OCI-LY1 (cell line): ENCODE data around the gene OXT.

Experiments
- H2AFZ ChIP-seq: fragments of 200-600 bp; sonication (generic), shearing (Covaris generic); 2 replicates; pipeline ENCODE4 v1.6.0; 2014; ENCODE audit warnings: antibody characterized with exemption, mild to moderate bottlenecking, low read length
- H3F3A ChIP-seq: fragments of 200-600 bp; sonication (generic), shearing (Covaris generic); 2 replicates; pipeline ENCODE4 v1.6.0; 2014; ENCODE audit warnings: mild to moderate bottlenecking, antibody characterized with exemption, low read length, moderate library complexity; ENCODE audit not compliant: insufficient read depth
- H3K27ac ChIP-seq: fragments of 200-600 bp; sonication (generic); 2 replicates; pipeline ENCODE4 v1.5.1; 2014; ENCODE audit warnings: low read length, mixed run types, mild to moderate bottlenecking, low read depth; ENCODE audit not compliant: poor library complexity, severe bottlenecking
- H3K27me3 ChIP-seq: fragments of 200-600 bp; sonication (generic); 2 replicates; pipeline ENCODE4 v1.6.0; 2014; ENCODE audit warnings: antibody characterized with exemption, mild to moderate bottlenecking, low read length, moderate library complexity; ENCODE audit not compliant: insufficient read depth
- H3K36me3 ChIP-seq: fragments of 200-600 bp; sonication (generic); 2 replicates; pipeline ENCODE4 v1.6.1; 2014; ENCODE audit warnings: mild to moderate bottlenecking, antibody characterized with exemption, low read length, moderate library complexity, mixed read lengths; ENCODE audit not compliant: insufficient read depth
- H3K4me1 ChIP-seq: fragments of 200-600 bp; sonication (generic); 2 replicates; pipeline ENCODE4 v1.5.1; 2014; ENCODE audit warnings: mild to moderate bottlenecking, low read length, moderate library complexity; ENCODE audit not compliant: insufficient read depth, severe bottlenecking
- H3K4me2 ChIP-seq: fragments of 200-600 bp; sonication (generic), shearing (Covaris generic); 2 replicates; pipeline ENCODE4 v1.6.1; 2014; ENCODE audit warnings: low read length
- H3K4me3 ChIP-seq: fragments of 200-600 bp; sonication (generic); 2 replicates; pipeline ENCODE4 v1.5.1; 2014; ENCODE audit warnings: low read length, low read depth, mild to moderate bottlenecking, mixed read lengths; ENCODE audit not compliant: poor library complexity, severe bottlenecking
- H3K79me2 ChIP-seq: fragments of 200-600 bp; shearing (Covaris generic); 2 replicates; pipeline ENCODE4 v1.6.1; 2016; ENCODE audit warnings: mixed run types, low read length, mixed read lengths; ENCODE audit not compliant: insufficient read depth
- H3K9ac ChIP-seq: fragments of 200-600 bp; sonication (generic), shearing (Covaris generic); 2 replicates; pipeline ENCODE4 v1.6.1; 2014; ENCODE audit warnings: mild to moderate bottlenecking, low read length, mixed read lengths
- H3K9me2 ChIP-seq: fragments of 200-600 bp; sonication (generic), shearing (Covaris generic); 2 replicates; pipeline ENCODE4 v1.6.1; 2014; ENCODE audit warnings: low read depth, mild to moderate bottlenecking, low read length, mixed read lengths
- H3K9me3 ChIP-seq: fragments of 200-600 bp; shearing (Covaris generic); 2 replicates; pipeline ENCODE4 v1.6.1; 2014; ENCODE audit warnings: low read length, mixed read lengths
- H4K20me1 ChIP-seq: fragments of 200-600 bp; sonication (generic), shearing (Covaris generic); 2 replicates; pipeline ENCODE4 v1.6.0; 2016; ENCODE audit warnings: mild to moderate bottlenecking, low read length; ENCODE audit not compliant: insufficient read depth
- EZH2 ChIP-seq: fragments of 200-600 bp; sonication (generic), shearing (Covaris generic); IDR thresholded peaks from 2 replicates; pipeline ENCODE4 v1.8.0; 2017; ENCODE audit warnings: borderline replicate concordance, mixed run types, mild to moderate bottlenecking, antibody characterized with exemption, low read length, moderate library complexity, mixed read lengths
- TF ChIP-seq, protein P1 (sequence below): fragments of 200-600 bp; sonication (generic), shearing (Covaris generic); IDR thresholded peaks from 2 replicates; pipeline ENCODE4 v1.5.1; 2017; ENCODE audit warnings: mild to moderate bottlenecking, antibody characterized with exemption, low read length, moderate library complexity, mixed read lengths

Gene OXT

DNA sequence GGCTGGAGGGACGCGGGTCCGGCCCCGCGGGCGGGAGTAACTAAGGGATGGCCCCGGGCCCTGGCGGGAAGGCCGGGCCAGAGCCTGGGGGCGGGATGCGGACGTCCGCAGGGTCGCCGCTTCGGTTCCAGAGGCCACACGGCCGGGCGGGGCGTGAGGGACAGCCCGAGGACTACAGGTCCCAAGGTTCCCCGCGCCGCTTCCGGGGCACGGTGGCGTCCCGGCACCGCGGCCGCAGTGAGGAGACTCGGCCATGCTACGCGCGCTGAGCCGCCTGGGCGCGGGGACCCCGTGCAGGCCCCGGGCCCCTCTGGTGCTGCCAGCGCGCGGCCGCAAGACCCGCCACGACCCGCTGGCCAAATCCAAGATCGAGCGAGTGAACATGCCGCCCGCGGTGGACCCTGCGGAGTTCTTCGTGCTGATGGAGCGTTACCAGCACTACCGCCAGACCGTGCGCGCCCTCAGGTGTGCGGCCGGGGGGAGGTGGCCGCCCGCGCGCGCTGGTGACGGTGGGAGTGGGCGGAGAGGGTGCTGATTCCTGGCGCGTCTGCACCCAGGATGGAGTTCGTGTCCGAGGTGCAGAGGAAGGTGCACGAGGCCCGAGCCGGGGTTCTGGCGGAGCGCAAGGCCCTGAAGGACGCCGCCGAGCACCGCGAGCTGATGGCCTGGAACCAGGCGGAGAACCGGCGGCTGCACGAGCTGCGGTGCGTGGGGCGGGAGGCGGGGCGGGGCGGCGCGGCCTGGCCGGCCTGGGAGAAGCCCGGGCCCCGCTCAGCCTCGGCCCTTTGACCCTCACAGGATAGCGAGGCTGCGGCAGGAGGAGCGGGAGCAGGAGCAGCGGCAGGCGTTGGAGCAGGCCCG is 25.4 kb upstream of the OXT start, which contains the start of gene MRPS26:
Gene MRPS26, plus strand, starts transcription at position 237 of the 861 bp plus-strand sequence. Its CDS starts 17 bp downstream, at position 254.
- H2AFZ ChIP-seq = no peak within 1 kb of the TSS
- peaks cover 19% of the 10 kb centered on the region for H3K4me1 ChIP-seq
- no peak within 1 kb of the TSS for H3K27ac ChIP-seq

DNA sequence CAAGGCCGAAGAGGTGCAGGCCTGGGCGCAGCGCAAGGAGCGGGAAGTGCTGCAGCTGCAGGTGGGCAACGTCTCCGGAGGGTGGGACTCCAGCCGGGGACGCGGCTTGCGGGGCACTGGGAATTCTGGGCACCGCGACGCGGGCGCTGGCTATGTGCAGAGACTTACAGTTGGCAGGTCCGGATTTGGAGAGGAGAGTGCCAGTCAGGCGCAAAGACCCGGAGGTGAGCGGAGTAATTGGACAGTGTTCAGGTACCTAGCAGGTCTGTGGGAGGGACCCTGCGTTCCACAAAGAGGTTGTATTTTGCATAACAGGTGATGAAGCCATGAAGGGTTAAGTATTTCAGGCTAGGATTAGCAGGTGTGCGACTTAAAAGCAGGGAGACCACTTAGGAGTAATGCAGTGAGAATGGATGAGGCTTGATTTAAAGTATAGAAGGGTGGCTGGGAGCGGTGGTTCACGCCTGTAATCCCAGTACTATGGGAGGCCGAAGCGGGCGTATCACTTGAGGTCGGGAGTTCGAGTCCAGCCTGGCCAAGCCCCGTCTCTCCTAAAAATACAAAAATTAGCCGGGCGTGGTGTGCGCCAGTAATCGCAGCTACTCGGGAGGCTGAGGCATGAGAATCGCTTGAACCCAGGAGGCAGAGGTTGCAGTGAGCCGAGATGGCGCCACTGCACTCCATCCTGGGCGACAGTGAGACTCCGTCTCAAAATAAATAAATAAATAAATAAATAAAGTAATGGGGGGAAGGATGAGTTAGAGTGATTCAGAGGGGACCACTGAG is 24.6 kb upstream of the OXT start:
- H3K9ac ChIP-seq = peak overlapping the region; percentile 73

More for the DNA sequence above, 25.4 kb upstream of the OXT start, which contains the start of gene MRPS26:
- no peaks in the 10 kb centered on the region for H3K9me3 ChIP-seq
- H3K36me3 ChIP-seq = peaks cover 33% of the 10 kb centered on the region
- TF ChIP-seq, protein P1, sequence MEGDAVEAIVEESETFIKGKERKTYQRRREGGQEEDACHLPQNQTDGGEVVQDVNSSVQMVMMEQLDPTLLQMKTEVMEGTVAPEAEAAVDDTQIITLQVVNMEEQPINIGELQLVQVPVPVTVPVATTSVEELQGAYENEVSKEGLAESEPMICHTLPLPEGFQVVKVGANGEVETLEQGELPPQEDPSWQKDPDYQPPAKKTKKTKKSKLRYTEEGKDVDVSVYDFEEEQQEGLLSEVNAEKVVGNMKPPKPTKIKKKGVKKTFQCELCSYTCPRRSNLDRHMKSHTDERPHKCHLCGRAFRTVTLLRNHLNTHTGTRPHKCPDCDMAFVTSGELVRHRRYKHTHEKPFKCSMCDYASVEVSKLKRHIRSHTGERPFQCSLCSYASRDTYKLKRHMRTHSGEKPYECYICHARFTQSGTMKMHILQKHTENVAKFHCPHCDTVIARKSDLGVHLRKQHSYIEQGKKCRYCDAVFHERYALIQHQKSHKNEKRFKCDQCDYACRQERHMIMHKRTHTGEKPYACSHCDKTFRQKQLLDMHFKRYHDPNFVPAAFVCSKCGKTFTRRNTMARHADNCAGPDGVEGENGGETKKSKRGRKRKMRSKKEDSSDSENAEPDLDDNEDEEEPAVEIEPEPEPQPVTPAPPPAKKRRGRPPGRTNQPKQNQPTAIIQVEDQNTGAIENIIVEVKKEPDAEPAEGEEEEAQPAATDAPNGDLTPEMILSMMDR = no peak
- no peak for TF ChIP-seq EZH2
- H3K4me3 ChIP-seq = peak within 1 kb of the TSS; percentile 81
- no peaks in the 10 kb centered on the region for H4K20me1 ChIP-seq
- no peaks in the 10 kb centered on the region for H3K27me3 ChIP-seq
- no peaks in the 10 kb centered on the region for H3K9me2 ChIP-seq
- peaks cover 5% of the 10 kb centered on the region; the same call in 1 of the 2 replicates for H3K79me2 ChIP-seq
- peak within 1 kb of the TSS; percentile 73 for H3K9ac ChIP-seq
- peak within 1 kb of the TSS; percentile 86 for H3K4me2 ChIP-seq
- peaks cover 6% of the 10 kb centered on the region for H3F3A ChIP-seq

More for the DNA sequence above, 24.6 kb upstream of the OXT start:
- peak overlapping the region; percentile 86 for H3K4me2 ChIP-seq
- H3K9me3 ChIP-seq = no peaks in the 10 kb centered on the region
- no peaks in the 10 kb centered on the region for H3K9me2 ChIP-seq
- H3K4me3 ChIP-seq = peak overlapping the region; percentile 81
- peaks cover 34% of the 10 kb centered on the region for H3K36me3 ChIP-seq
- H4K20me1 ChIP-seq = no peaks in the 10 kb centered on the region
- H3K27me3 ChIP-seq = no peaks in the 10 kb centered on the region
- H3K79me2 ChIP-seq = peaks cover 5% of the 10 kb centered on the region; the same call in 1 of the 2 replicates
- no peak for TF ChIP-seq EZH2
- TF ChIP-seq, protein P1 = no peak
- no peak overlapping the region for H2AFZ ChIP-seq
- H3K27ac ChIP-seq = no peak overlapping the region
- H3F3A ChIP-seq = peaks cover 6% of the 10 kb centered on the region
- peaks cover 19% of the 10 kb centered on the region for H3K4me1 ChIP-seq
